Progenitor cell of endocrine pancreas (in vitro differentiated cells): ENCODE results near the gene CBR4. TPM values are rescaled to one million over a fixed set of nuclear protein-coding genes. Genes with fewer than 3 reads are reported as not detected.

Experiments
- DNase-seq: peaks from one replicate; pipeline ENCODE4 v3.0.0; 2021; ENCODE audit warnings: low spot score; ENCODE audit not compliant: unreplicated experiment
- H3K27ac Mint-ChIP-seq: 2 replicates; pipeline ENCODE4 v1.8.0; 2021; ENCODE audit warnings: mild to moderate bottlenecking, moderate library complexity, mixed read lengths
- H3K27me3 Mint-ChIP-seq: 2 replicates; pipeline ENCODE4 v1.8.0; 2021; ENCODE audit warnings: mixed read lengths
- H3K36me3 Mint-ChIP-seq: 2 replicates; pipeline ENCODE4 v1.8.0; 2022; ENCODE audit warnings: mixed read lengths; ENCODE audit not compliant: insufficient read depth
- H3K4me1 Mint-ChIP-seq: 2 replicates; pipeline ENCODE4 v1.8.0; 2021; ENCODE audit warnings: low read depth, mixed read lengths
- H3K4me3 Mint-ChIP-seq: 2 replicates; pipeline ENCODE4 v1.8.0; 2021; ENCODE audit warnings: low read depth, mild to moderate bottlenecking, moderate library complexity, mixed read lengths
- H3K9me3 Mint-ChIP-seq: 2 replicates; pipeline ENCODE4 v1.8.0; 2021; ENCODE audit warnings: low read depth, mixed read lengths
- CTCF ChIP-seq: fragments of 200-600 bp; sonication (generic); IDR thresholded peaks from one replicate; pipeline ENCODE4 v1.5.0; 2021; ENCODE audit warnings: antibody characterized with exemption, mild to moderate bottlenecking; ENCODE audit not compliant: unreplicated experiment
- long read RNA-seq: library from polyadenylated mRNA; unstranded; transcript quantifications from one replicate; pipeline ENCODE4 v2.0.0, GENCODE V29; 2020
- total RNA-seq: library from RNA; stranded (reverse); gene quantifications from 2 replicates; pipeline ENCODE4 v1.2.1, GENCODE V29; 2021

Gene CBR4
- 43.3 and 45.2 TPM in 2 replicates for total RNA-seq
- long read RNA-seq, transcript CBR4-202 (4 exons, 1,602 nt): minor isoform, 8 of 124 reads
- long read RNA-seq, transcript CBR4-201 (5 exons, 3,443 nt): major isoform, 19 of 124 reads
- long read RNA-seq, partial matches to known transcripts: 23 of 124 reads
- long read RNA-seq, other reads (novel, unspliced or antisense): 70 of 124 reads

- H3K4me3 Mint-ChIP-seq: peak within 1 kb of the TSS; percentile 87
- peaks cover 32% of the 10 kb centered on the region for H3K4me1 Mint-ChIP-seq
- H3K36me3 Mint-ChIP-seq: peaks cover 1% of the 10 kb centered on the region
- H3K27me3 Mint-ChIP-seq: peaks cover 3% of the 10 kb centered on the region
- peak; percentile 89 for DNase-seq
- H3K9me3 Mint-ChIP-seq: no peaks in the 10 kb centered on the region
- peak within 1 kb of the TSS; percentile 96 for H3K27ac Mint-ChIP-seq
- peak; percentile 42 for TF ChIP-seq CTCF
These were observed at the start of gene CBR4 for GRCh38 chr4:169010125-169011023. TSS of gene CBR4 (minus strand) at chr4:169010255. CDS start at chr4:169010089, 166 bp downstream.

GRCh38 chr4:169059306-169060211 is 49.5 kb upstream of the CBR4 start:
- TF ChIP-seq CTCF: no peak
- Mint-ChIP-seq H3K36me3 (no peaks in the 10 kb centered on the region), H3K27ac (no peak overlapping the region), H3K4me3 (no peak overlapping the region), H3K9me3 (no peaks in the 10 kb centered on the region), H3K4me1 (peaks cover 6% of the 10 kb centered on the region), H3K27me3 (no peaks in the 10 kb centered on the region)
- no peak for DNase-seq

- H3K27me3 Mint-ChIP-seq: peaks cover 2% of the 10 kb centered on the region
- H3K27ac Mint-ChIP-seq: no peak overlapping the region
- H3K9me3 Mint-ChIP-seq: no peaks in the 10 kb centered on the region
- no peak overlapping the region for H3K4me3 Mint-ChIP-seq
- DNase-seq: no peak
- no peak for TF ChIP-seq CTCF
- H3K4me1 Mint-ChIP-seq: peaks cover 6% of the 10 kb centered on the region
- H3K36me3 Mint-ChIP-seq: no peaks in the 10 kb centered on the region
These were observed 48.3 kb upstream of the CBR4 start for GRCh38 chr4:169058312-169058711.

- Mint-ChIP-seq H3K27ac (no peak overlapping the region), H3K4me1 (peaks cover 2% of the 10 kb centered on the region), H3K4me3 (no peak overlapping the region), H3K36me3 (no peaks in the 10 kb centered on the region), H3K9me3 (no peaks in the 10 kb centered on the region), H3K27me3 (peaks cover 6% of the 10 kb centered on the region)
- TF ChIP-seq CTCF: no peak
- no peak for DNase-seq
These were observed 44.8 kb upstream of the CBR4 start for GRCh38 chr4:169054879-169055278.

- Mint-ChIP-seq H3K36me3 (no peaks in the 10 kb centered on the region), H3K27ac (no peak overlapping the region), H3K27me3 (peaks cover 6% of the 10 kb centered on the region), H3K9me3 (no peaks in the 10 kb centered on the region), H3K4me1 (peaks cover 2% of the 10 kb centered on the region), H3K4me3 (no peak overlapping the region)
- TF ChIP-seq CTCF: no peak
- no peak for DNase-seq
These were observed 42.5 kb upstream of the CBR4 start for GRCh38 chr4:169052594-169052945.
